Epithelial cell of proximal tubule (primary cell): ENCODE results near the gene TADA1. TPM values are rescaled to one million over a fixed set of nuclear protein-coding genes. Genes with fewer than 3 reads are reported as not detected.
A peak's percentile ranks its signal among the peaks of the same experiment; 100 is the strongest.

Source experiments
- DNase-seq: peaks from one replicate; pipeline ENCODE4 v3.0.0-alpha.2; 2011; ENCODE audit warnings: low read depth
- H3K4me3 ChIP-seq: 2 replicates; pipeline ENCODE4 v1.5.1; 2011; ENCODE audit warnings: low read depth, mild to moderate bottlenecking, low read length
- total RNA-seq: library from RNA; depleted of rRNA; stranded (reverse); fragments of >200 nt; gene quantifications from 2 replicates; pipeline ENCODE4 v1.2.3, GENCODE V29; 2015
- TF ChIP-seq, protein P1 (sequence below): conservative IDR thresholded peaks from 2 replicates; pipeline ENCODE4 v1.5.1; 2012; ENCODE audit warnings: low read depth, mild to moderate bottlenecking, low read length

The TADA1 gene, protein sequence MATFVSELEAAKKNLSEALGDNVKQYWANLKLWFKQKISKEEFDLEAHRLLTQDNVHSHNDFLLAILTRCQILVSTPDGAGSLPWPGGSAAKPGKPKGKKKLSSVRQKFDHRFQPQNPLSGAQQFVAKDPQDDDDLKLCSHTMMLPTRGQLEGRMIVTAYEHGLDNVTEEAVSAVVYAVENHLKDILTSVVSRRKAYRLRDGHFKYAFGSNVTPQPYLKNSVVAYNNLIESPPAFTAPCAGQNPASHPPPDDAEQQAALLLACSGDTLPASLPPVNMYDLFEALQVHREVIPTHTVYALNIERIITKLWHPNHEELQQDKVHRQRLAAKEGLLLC
- 13.7 and 21.1 TPM in 2 replicates for total RNA-seq

DNA sequence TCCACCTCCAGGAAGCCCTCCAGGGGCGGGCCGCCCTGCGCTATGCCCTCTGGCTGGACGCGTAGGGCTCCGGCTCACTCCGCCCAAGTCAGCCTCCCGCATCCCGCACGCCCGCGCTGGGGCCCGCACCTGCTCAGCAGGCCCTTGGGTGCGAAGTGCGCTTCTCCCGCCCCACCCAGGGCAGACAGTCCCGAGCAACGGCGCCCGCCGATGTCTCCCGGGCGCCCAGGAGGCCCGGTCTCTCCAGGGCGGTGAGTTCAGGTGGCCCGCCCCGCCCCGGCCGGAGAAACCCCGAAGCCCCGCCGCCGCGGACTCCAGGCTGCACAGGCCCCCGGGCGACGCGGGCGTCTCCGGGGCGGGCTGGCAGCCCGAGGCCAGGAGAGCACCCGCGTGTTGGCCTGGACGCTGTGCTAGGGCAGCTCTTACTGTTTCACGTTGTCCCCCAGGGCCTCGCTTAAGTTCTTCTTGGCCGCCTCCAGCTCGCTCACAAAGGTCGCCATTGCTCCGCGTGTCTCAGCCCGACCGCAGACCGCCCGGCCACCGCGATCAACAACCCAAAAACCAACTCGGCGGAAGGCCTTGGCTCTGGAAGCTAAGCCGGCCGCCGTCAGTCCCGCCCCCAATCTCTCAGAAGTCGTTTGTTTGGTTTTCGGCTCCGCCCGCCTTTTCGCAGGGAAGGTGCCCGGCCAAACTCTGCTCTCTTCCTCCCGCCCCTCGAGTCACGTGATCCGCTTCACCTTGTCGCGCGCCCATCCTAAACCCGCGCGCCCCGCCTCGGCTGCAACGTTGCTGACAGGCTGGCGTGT, at the start of gene TADA1:
TSS of gene TADA1 (minus strand) at position 531 of the 806 bp plus-strand sequence. CDS start at position 500, 31 bp downstream.
- peak; percentile 68 for DNase-seq
- TF ChIP-seq, protein P1, sequence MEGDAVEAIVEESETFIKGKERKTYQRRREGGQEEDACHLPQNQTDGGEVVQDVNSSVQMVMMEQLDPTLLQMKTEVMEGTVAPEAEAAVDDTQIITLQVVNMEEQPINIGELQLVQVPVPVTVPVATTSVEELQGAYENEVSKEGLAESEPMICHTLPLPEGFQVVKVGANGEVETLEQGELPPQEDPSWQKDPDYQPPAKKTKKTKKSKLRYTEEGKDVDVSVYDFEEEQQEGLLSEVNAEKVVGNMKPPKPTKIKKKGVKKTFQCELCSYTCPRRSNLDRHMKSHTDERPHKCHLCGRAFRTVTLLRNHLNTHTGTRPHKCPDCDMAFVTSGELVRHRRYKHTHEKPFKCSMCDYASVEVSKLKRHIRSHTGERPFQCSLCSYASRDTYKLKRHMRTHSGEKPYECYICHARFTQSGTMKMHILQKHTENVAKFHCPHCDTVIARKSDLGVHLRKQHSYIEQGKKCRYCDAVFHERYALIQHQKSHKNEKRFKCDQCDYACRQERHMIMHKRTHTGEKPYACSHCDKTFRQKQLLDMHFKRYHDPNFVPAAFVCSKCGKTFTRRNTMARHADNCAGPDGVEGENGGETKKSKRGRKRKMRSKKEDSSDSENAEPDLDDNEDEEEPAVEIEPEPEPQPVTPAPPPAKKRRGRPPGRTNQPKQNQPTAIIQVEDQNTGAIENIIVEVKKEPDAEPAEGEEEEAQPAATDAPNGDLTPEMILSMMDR, result no peak
- H3K4me3 ChIP-seq, result peak within 1 kb of the TSS; percentile 62

DNA sequence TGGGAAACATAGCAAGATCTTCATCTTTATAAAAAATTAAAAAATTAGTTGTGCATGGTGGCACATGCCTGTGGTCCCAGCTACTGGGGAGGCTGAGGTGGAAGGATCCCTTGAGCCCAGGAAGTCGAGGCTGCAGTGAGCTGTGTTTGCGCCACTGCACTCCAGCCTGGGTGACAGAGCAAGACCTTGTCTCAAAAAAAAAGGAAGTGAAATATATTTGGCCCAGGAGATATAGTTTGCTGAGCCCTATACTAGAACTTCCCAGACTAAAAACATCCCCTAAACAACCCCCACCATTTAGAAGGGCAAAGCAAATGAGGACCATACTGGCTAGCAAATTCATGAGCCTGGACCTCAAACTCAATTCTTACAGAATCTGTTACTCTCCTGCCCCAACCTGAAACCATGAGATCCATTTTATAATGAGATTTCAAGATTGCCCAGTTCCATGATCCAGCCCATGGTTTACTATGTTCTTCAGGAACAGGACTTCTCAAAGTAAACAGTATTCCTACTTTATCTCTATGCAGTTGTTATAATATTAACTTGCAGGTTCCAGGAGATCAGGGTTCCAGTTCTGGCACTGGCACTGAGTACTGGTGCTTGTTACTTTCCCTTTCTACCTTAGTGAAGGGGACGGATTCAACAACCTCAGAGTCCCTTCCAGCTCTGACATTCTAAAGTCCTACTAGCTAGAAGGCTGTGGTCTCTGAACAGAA, 48.9 kb upstream of the TADA1 start:
- H3K4me3 ChIP-seq, result no peak overlapping the region
- TF ChIP-seq, protein P1, result no peak
- DNase-seq, result no peak

DNA sequence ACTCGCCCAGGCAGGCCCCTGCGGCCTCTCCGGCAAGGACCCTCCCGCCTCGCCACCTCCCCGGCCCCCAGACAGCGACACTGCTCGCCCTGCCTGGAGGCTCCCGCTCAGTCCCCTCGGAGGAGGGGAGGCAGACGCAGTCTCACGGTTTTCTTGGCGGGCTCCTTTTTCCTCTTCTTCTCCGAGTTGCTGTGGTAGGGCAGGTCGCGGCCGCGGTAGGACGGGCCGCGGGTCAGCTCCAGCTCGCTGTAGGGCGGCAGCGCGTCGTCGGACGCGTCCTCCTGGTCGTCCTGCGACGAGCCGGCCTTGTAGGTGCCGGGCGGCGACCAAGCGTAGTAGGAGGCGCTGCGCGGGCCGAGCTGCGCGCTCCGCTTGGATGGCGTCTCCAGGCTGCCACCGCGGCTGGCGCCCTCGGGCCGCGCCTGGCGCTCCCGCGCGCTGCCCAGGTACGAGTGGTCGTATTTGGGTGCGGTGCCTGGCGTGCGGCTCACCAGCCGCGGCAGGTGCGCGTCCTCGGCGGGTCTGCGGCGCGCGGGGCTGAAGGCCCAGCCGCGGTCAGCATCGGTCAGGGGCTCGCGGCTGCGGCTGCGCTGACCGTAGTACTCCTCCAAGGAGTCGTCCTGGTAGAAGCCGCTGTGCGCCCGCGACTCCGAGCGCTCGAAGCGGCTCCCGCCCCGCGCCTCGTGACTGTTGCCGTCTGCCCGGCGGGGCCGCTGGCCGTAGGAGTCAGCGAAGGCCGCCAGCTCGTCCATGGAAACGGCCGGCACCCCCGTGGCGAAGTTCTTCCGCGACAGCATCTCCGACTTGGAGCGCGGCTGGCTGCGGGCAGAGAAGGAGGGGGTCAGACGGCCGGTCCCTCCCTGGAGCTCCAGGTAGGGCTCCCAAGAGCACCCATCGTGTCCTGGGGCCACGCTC, 44.8 kb upstream of the TADA1 start:
- TF ChIP-seq, protein P1, result no peak
- no peak for DNase-seq
- H3K4me3 ChIP-seq, result peak overlapping the region; percentile 45

DNA sequence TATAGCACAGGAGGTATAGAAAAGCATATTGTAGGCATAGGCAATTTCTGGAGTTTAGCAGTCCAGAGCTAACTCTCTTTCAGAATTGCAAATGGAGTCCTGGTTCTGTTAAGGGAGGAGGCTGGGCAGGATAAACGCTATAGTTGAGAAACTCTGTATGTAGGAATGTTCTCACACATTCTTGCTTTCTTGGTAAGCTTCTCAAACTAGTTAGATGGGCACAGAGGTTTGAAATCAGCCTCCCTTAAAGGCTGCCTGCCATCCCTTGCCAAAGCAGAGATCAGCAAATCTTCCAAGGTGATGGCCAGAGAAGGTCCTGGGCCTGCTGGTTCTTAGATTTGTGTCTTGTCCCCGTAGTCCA, 42.9 kb upstream of the TADA1 start:
- no peak for DNase-seq
- no peak overlapping the region for H3K4me3 ChIP-seq
- TF ChIP-seq, protein P1, result no peak

DNA sequence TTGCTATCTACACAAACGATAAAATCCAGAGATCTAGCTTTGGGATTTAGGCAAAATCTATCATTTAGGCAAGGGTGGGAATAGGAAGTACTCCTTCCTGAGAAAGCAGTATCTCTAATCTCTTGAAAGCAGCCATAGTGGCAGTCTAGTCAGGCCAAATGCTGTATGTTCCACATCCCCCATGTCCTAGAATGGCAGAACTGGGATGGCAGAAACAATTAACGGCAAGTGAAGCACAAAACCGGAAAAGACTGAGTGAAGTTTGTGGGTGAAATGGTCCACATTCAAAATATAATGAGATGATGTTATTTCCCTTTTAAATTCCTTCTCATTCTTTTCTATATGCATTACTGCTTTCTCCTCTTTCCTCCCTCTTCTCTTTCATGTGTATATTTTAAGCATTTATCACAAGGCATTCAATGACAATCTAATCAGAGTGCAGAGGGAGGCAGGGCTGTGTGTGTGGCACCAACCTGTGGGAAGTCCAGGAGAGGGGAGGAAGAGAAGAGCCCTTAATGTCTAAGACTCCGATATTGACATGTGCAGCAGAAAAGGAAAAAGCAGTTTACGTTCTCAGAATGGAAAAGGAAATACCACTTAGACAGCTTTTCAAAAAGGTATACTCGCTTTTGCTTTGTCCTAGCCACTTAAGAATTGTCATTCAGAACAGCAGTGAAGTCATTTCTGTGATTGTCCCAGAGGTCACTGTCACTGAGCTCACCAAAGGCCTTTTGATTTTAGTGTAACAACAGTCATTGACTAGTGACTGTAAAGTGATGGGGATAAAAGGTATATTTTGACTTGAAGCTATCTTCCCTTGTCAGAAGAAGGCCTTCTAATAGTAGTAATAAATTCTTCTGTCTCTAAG, 42.3 kb upstream of the TADA1 start:
- no peak overlapping the region for H3K4me3 ChIP-seq
- TF ChIP-seq, protein P1, result no peak
- DNase-seq, result no peak
